Subcutaneous abdominal adipose tissue (tissue), 5 donors: Measurements from ENCODE around the gene NCKAP5.

ENCODE experiments used
- H3K27ac ChIP-seq: one replicate; pipeline ENCODE4 v1.7.0; 2013; ENCODE audit warnings: low read depth, mild to moderate bottlenecking, inconsistent platforms, low read length, moderate library complexity
- H3K27me3 ChIP-seq, 5 donors: one replicate each; pipeline ENCODE4 v1.7.0; 2013; ENCODE audit warnings: low read length in 5 of 5, inconsistent platforms in 1 of 5; ENCODE audit not compliant: control insufficient read depth in 5 of 5, insufficient read depth in 4 of 5
- H3K36me3 ChIP-seq, 5 donors: one replicate each; pipeline ENCODE4 v1.7.0; 2013; ENCODE audit warnings: low read length in 5 of 5; ENCODE audit not compliant: control insufficient read depth in 5 of 5, insufficient read depth in 5 of 5
- H3K4me1 ChIP-seq, 5 donors: one replicate each; pipeline ENCODE4 v1.7.0; 2013; ENCODE audit warnings: low read length in 5 of 5, mild to moderate bottlenecking in 3 of 5, moderate library complexity in 1 of 5; ENCODE audit not compliant: control insufficient read depth in 5 of 5, insufficient read depth in 5 of 5
- H3K4me3 ChIP-seq, 5 donors: one replicate each; pipeline ENCODE4 v1.7.0; 2013; ENCODE audit warnings: low read length in 5 of 5, low read depth in 1 of 5
- H3K9ac ChIP-seq, 5 donors: one replicate each; pipeline ENCODE4 v1.7.0; 2013; ENCODE audit warnings: low read length in 5 of 5, mild to moderate bottlenecking in 4 of 5, moderate library complexity in 3 of 5
- H3K9me3 ChIP-seq, 5 donors: one replicate each; pipeline ENCODE4 v1.7.0; 2013; ENCODE audit warnings: low read length in 5 of 5; ENCODE audit not compliant: control insufficient read depth in 5 of 5
- donor health status: healthy.
- donor health status: healthy.
- donor health status: healthy.
- donor health status: healthy.
- donor health status: healthy.

Gene NCKAP5

GRCh38 chr2:133012847-133013734, 555.2 kb downstream of the NCKAP5 start:
- no peak overlapping the region for H3K9ac ChIP-seq
- H3K27ac ChIP-seq, result no peak overlapping the region
- no peaks in the 10 kb centered on the region for H3K4me1 ChIP-seq
- no peaks in the 10 kb centered on the region for H3K27me3 ChIP-seq
- H3K36me3 ChIP-seq, result no peaks in the 10 kb centered on the region
- H3K4me3 ChIP-seq, result no peak overlapping the region
- H3K9me3 ChIP-seq, result no peaks in the 10 kb centered on the region

GRCh38 chr2:133004623-133005022, 563.6 kb downstream of the NCKAP5 start:
- Histone ChIP-seq H3K36me3 (no peaks in the 10 kb centered on the region), H3K27ac (no peak overlapping the region), H3K4me1 (no peaks in the 10 kb centered on the region), H3K27me3 (no peaks in the 10 kb centered on the region), H3K4me3 (no peak overlapping the region), H3K9me3 (peaks cover 0 to 10% (median 6%) of the 10 kb centered on the region in 5 donors), H3K9ac (no peak overlapping the region)

GRCh38 chr2:132999421-132999820, 568.8 kb downstream of the NCKAP5 start:
- Histone ChIP-seq H3K9ac (no peak overlapping the region), H3K27ac (no peak overlapping the region), H3K4me3 (no peak overlapping the region), H3K4me1 (no peaks in the 10 kb centered on the region), H3K27me3 (no peaks in the 10 kb centered on the region), H3K36me3 (no peaks in the 10 kb centered on the region), H3K9me3 (peaks cover 0 to 6% (median 4%) of the 10 kb centered on the region in 5 donors)

GRCh38 chr2:132998221-132998620, 570.0 kb downstream of the NCKAP5 start:
- Histone ChIP-seq H3K4me3 (no peak overlapping the region), H3K27me3 (no peaks in the 10 kb centered on the region), H3K9ac (no peak overlapping the region), H3K9me3 (no peaks in the 10 kb centered on the region), H3K36me3 (no peaks in the 10 kb centered on the region), H3K27ac (no peak overlapping the region), H3K4me1 (no peaks in the 10 kb centered on the region)

GRCh38 chr2:132991471-132992045, 576.7 kb downstream of the NCKAP5 start:
- H3K4me1 ChIP-seq, result no peaks in the 10 kb centered on the region
- H3K36me3 ChIP-seq, result no peaks in the 10 kb centered on the region
- no peaks in the 10 kb centered on the region for H3K9me3 ChIP-seq
- no peak overlapping the region for H3K4me3 ChIP-seq
- H3K9ac ChIP-seq, result no peak overlapping the region
- H3K27ac ChIP-seq, result no peak overlapping the region
- H3K27me3 ChIP-seq, result no peaks in the 10 kb centered on the region

- no peaks in the 10 kb centered on the region for H3K9me3 ChIP-seq
- H3K36me3 ChIP-seq, result no peaks in the 10 kb centered on the region
- H3K27ac ChIP-seq, result no peak overlapping the region
- H3K9ac ChIP-seq, result no peak overlapping the region
- H3K4me3 ChIP-seq, result no peak overlapping the region
- no peaks in the 10 kb centered on the region for H3K27me3 ChIP-seq
- H3K4me1 ChIP-seq, result no peaks in the 10 kb centered on the region
Measured at GRCh38 chr2:132984731-132985130, 583.5 kb downstream of the NCKAP5 start.

- H3K9ac ChIP-seq, result no peak overlapping the region
- no peaks in the 10 kb centered on the region for H3K4me1 ChIP-seq
- no peaks in the 10 kb centered on the region for H3K9me3 ChIP-seq
- no peak overlapping the region for H3K4me3 ChIP-seq
- no peaks in the 10 kb centered on the region for H3K36me3 ChIP-seq
- H3K27me3 ChIP-seq, result no peaks in the 10 kb centered on the region
- H3K27ac ChIP-seq, result no peak overlapping the region
Measured at GRCh38 chr2:132980304-132980703, 588.0 kb downstream of the NCKAP5 start.

- Histone ChIP-seq H3K4me3 (no peak overlapping the region), H3K9me3 (no peaks in the 10 kb centered on the region), H3K27ac (no peak overlapping the region), H3K4me1 (no peaks in the 10 kb centered on the region), H3K36me3 (no peaks in the 10 kb centered on the region), H3K9ac (no peak overlapping the region), H3K27me3 (no peaks in the 10 kb centered on the region)
Measured at GRCh38 chr2:132979339-132980093, 588.7 kb downstream of the NCKAP5 start.

- Histone ChIP-seq H3K4me1 (no peaks in the 10 kb centered on the region), H3K27me3 (no peaks in the 10 kb centered on the region), H3K9ac (no peak overlapping the region), H3K9me3 (no peaks in the 10 kb centered on the region), H3K4me3 (no peak overlapping the region), H3K27ac (no peak overlapping the region), H3K36me3 (no peaks in the 10 kb centered on the region)
Measured at GRCh38 chr2:132978840-132979239, 589.4 kb downstream of the NCKAP5 start.
